GM23338 (cell line): ENCODE measurements around the gene ANKRD13B. TPM values are rescaled to one million over a fixed set of nuclear protein-coding genes. Genes with fewer than 3 reads are reported as not detected.
A peak's percentile ranks its signal among the peaks of the same experiment; 100 is the strongest.

ENCODE experiments used
- ATAC-seq: fragments of 200-7000 bp; cut with Tn5 transposase; 3 replicates; pipeline ENCODE4 v1.9.1; 2020
- DNase-seq: peaks from one replicate; pipeline ENCODE4 v3.0.0-alpha.2; 2015; ENCODE audit warnings: low spot score
- H2AFZ ChIP-seq: fragments of 200-600 bp; sonication (generic); 2 replicates; pipeline ENCODE4 v1.8.0; 2016; ENCODE audit warnings: antibody characterized with exemption, mild to moderate bottlenecking, moderate library complexity
- H3F3A ChIP-seq: fragments of 200-600 bp; sonication (generic); replicated peaks from 2 replicates; pipeline ENCODE4 v1.8.0; 2017; ENCODE audit warnings: antibody characterized with exemption, mixed run types, low read depth
- H3K27ac ChIP-seq: fragments of 200-600 bp; sonication (generic); 2 replicates; pipeline ENCODE4 v1.6.1; 2016; ENCODE audit warnings: low read depth
- H3K27me3 ChIP-seq: fragments of 200-600 bp; sonication (generic); 2 replicates; pipeline ENCODE4 v1.8.0; 2016; ENCODE audit warnings: mild to moderate bottlenecking, mixed run types, moderate library complexity; ENCODE audit not compliant: insufficient read depth
- H3K36me3 ChIP-seq: fragments of 200-600 bp; sonication (generic); 2 replicates; pipeline ENCODE4 v1.8.0; 2016; ENCODE audit warnings: mild to moderate bottlenecking; ENCODE audit not compliant: insufficient read depth
- H3K4me1 ChIP-seq: fragments of 200-600 bp; sonication (generic); 2 replicates; pipeline ENCODE4 v1.8.0; 2016; ENCODE audit warnings: mild to moderate bottlenecking, moderate library complexity; ENCODE audit not compliant: insufficient read depth
- H3K4me2 ChIP-seq: fragments of 200-600 bp; sonication (generic); 2 replicates; pipeline ENCODE4 v1.7.1; 2017; ENCODE audit warnings: mixed run types
- H3K4me3 ChIP-seq: fragments of 200-600 bp; sonication (generic); 2 replicates; pipeline ENCODE4 v1.6.1; 2016; ENCODE audit warnings: mixed run types
- H3K79me2 ChIP-seq: fragments of 200-600 bp; sonication (generic); replicated peaks from 2 replicates; pipeline ENCODE4 v1.8.0; 2017; ENCODE audit warnings: mild to moderate bottlenecking; ENCODE audit not compliant: insufficient read depth
- H3K9me2 ChIP-seq: fragments of 200-600 bp; sonication (generic); 2 replicates; pipeline ENCODE4 v1.8.0; 2017; ENCODE audit not compliant: insufficient read depth
- H4K20me1 ChIP-seq: fragments of 200-600 bp; sonication (generic); replicated peaks from 2 replicates; pipeline ENCODE4 v1.8.0; 2017; ENCODE audit warnings: mild to moderate bottlenecking; ENCODE audit not compliant: insufficient read depth
- H3K27ac Mint-ChIP-seq: 2 replicates; pipeline ENCODE4 v1.8.0; 2020; ENCODE audit warnings: inconsistent platforms, mild to moderate bottlenecking, moderate library complexity, mixed read lengths
- H3K27me3 Mint-ChIP-seq: 3 replicates; pipeline ENCODE4 v1.8.0; 2022; ENCODE audit warnings: low read depth, mild to moderate bottlenecking, moderate library complexity, mixed read lengths, inconsistent platforms; ENCODE audit not compliant: insufficient read depth, poor library complexity
- H3K36me3 Mint-ChIP-seq: 3 replicates; pipeline ENCODE4 v1.8.0; 2021; ENCODE audit warnings: low read depth, mild to moderate bottlenecking, inconsistent platforms, moderate library complexity, mixed read lengths
- H3K4me1 Mint-ChIP-seq: 3 replicates; pipeline ENCODE4 v1.8.0; 2020; ENCODE audit warnings: mild to moderate bottlenecking, inconsistent platforms, mixed read lengths
- H3K4me3 Mint-ChIP-seq: 3 replicates; pipeline ENCODE4 v1.8.0; 2021; ENCODE audit warnings: moderate library complexity, mild to moderate bottlenecking, inconsistent platforms, mixed read lengths
- H3K9me3 Mint-ChIP-seq: 3 replicates; pipeline ENCODE4 v1.8.0; 2020; ENCODE audit warnings: moderate library complexity, mild to moderate bottlenecking, inconsistent platforms, mixed read lengths
- CREB1 ChIP-seq: fragments of 250-450 bp; sonication (Bioruptor Pico); IDR thresholded peaks from 2 replicates; pipeline ENCODE4 v1.5.0; 2020; ENCODE audit warnings: low read depth, mild to moderate bottlenecking, moderate library complexity
- ETS1 ChIP-seq: IDR thresholded peaks from 2 replicates; pipeline ENCODE4 v1.6.1; 2016; ENCODE audit warnings: antibody characterized with exemption
- EZH2 ChIP-seq: fragments of 200-600 bp; sonication (generic); IDR thresholded peaks from one replicate; pipeline ENCODE4 v1.8.0; 2017; ENCODE audit warnings: antibody characterized with exemption, mild to moderate bottlenecking, low read depth; ENCODE audit not compliant: unreplicated experiment
- EZH2phosphoT487 ChIP-seq: fragments of 200-600 bp; sonication (generic); IDR thresholded peaks from one replicate; pipeline ENCODE4 v1.8.1; 2018; ENCODE audit warnings: antibody characterized with exemption; ENCODE audit not compliant: unreplicated experiment
- JUNB ChIP-seq: IDR thresholded peaks from one replicate; pipeline ENCODE4 v1.6.1; 2016; ENCODE audit warnings: antibody characterized with exemption; ENCODE audit not compliant: unreplicated experiment
- NANOG ChIP-seq: IDR thresholded peaks from 2 replicates; pipeline ENCODE4 v1.6.1; 2016; ENCODE audit warnings: antibody characterized with exemption, borderline replicate concordance
- POLR2AphosphoS5 ChIP-seq: IDR thresholded peaks from 2 replicates; pipeline ENCODE4 v1.6.1; 2016; ENCODE audit warnings: antibody characterized with exemption, low read depth
- STAT1 ChIP-seq: IDR thresholded peaks from one replicate; pipeline ENCODE4 v1.6.1; 2016; ENCODE audit warnings: antibody characterized with exemption; ENCODE audit not compliant: unreplicated experiment
- ZNF114 ChIP-seq: fragments of 250-450 bp; sonication (Bioruptor Pico); IDR thresholded peaks from 2 replicates; pipeline ENCODE4 v1.5.0; 2020; ENCODE audit warnings: mild to moderate bottlenecking, moderate library complexity
- ZNF331 ChIP-seq: fragments of 250-450 bp; sonication (Bioruptor Pico); IDR thresholded peaks from 2 replicates; pipeline ENCODE4 v1.5.0; 2020; ENCODE audit warnings: low read depth, mild to moderate bottlenecking, moderate library complexity
- ZNF462 ChIP-seq: fragments of 250-450 bp; sonication (Bioruptor Pico); IDR thresholded peaks from 2 replicates; pipeline ENCODE4 v1.5.0; 2020; ENCODE audit warnings: mild to moderate bottlenecking, moderate library complexity
- polyA plus RNA-seq: library from polyadenylated mRNA; unstranded; fragments of >200 nt; fragmentation: Nextera tagmentation; extraction: Ambion mirVana; gene quantifications from 2 replicates; pipeline ENCODE4 v1.2.1, GENCODE V29; 2016
- total RNA-seq: library from RNA; depleted of rRNA; stranded (reverse); fragments of >200 nt; shearing (Covaris generic); gene quantifications from 2 replicates; pipeline ENCODE4 v1.2.3, GENCODE V29; 2014
- TF ChIP-seq, protein P1 (sequence below): IDR thresholded peaks from one replicate; pipeline ENCODE4 v1.6.1; 2018; ENCODE audit warnings: antibody characterized with exemption; ENCODE audit not compliant: unreplicated experiment
- TF ChIP-seq, protein P2 (sequence below), 2 experiments: fragments of 200-600 bp in 1 of 2; sonication (generic) in 1 of 2; conservative IDR thresholded peaks; 2 replicates each; pipeline versions ENCODE4 v1.5.1 to v1.6.1; 2016 to 2017; ENCODE audit warnings: antibody characterized with exemption in 2 of 2, low read depth in 2 of 2, mild to moderate bottlenecking in 2 of 2, moderate library complexity in 1 of 2

Gene ANKRD13B
- total and polyA plus RNA-seq, 2 experiments from 2014 or later = 8.2 to 57.4 TPM

DNA sequence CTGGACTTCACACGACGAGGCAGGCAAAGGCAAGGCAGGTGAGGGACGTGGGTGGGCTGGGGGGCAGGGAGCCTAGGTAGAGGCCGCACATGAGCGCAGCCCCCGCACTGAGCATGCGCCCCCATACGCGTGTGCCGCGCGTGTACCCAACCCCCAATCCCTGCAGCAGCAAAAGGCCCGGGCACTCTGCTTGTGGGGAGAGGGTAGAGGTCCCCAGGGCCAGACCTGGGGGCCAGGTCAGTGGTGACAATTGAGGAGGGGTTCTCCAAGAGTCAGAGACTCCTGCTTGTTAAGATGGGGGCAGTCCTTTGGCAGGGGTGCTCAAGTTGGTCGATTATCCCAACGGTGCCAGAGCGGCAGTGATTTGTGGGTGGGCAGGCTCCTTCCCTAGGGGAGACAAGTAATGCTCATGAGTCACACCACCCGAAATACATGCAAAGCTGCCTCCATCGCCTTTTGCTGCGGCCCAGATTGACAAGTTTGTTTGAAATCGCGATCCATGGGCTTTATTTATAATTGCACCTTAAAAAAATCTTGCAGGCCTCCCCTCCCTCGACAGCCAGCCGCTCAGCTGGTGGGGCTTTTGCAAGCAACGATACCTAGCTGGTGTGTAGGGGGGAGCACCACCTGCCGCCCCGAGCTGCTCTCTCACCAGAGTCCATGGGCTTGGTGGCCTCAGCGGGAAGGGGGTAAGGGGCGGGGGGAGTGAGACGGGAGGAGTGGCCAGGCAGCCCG is 2.4 kb upstream of the ANKRD13B start:
- Histone ChIP-seq H3K4me1 (peaks cover 34% of the 10 kb centered on the region), H3K79me2 (peaks cover 37% of the 10 kb centered on the region), H3K27me3 (peaks cover 12% of the 10 kb centered on the region), H4K20me1 (peaks cover 14% of the 10 kb centered on the region), H3K27ac (no peak overlapping the region), H3F3A (peaks cover 23% of the 10 kb centered on the region), H3K36me3 (no peaks in the 10 kb centered on the region), H3K4me3 (peak overlapping the region; percentile 81), H3K9me2 (no peaks in the 10 kb centered on the region), H2AFZ (peak overlapping the region; percentile 99), H3K4me2 (peak overlapping the region; percentile 79)
- H3K27me3 Mint-ChIP-seq = peaks cover 30% of the 10 kb centered on the region
- peak; percentile 5 for ATAC-seq
- peaks cover 44% of the 10 kb centered on the region for H3K4me1 Mint-ChIP-seq
- DNase-seq = peak; percentile 48
- H3K27ac Mint-ChIP-seq = no peak overlapping the region
- peak overlapping the region; percentile 89 for H3K4me3 Mint-ChIP-seq
- no peaks in the 10 kb centered on the region for H3K9me3 Mint-ChIP-seq
- no peaks in the 10 kb centered on the region; the same call in 2 of the 3 replicates for H3K36me3 Mint-ChIP-seq
- TF ChIP-seq EZH2 = no peak
- TF ChIP-seq, protein P1, sequence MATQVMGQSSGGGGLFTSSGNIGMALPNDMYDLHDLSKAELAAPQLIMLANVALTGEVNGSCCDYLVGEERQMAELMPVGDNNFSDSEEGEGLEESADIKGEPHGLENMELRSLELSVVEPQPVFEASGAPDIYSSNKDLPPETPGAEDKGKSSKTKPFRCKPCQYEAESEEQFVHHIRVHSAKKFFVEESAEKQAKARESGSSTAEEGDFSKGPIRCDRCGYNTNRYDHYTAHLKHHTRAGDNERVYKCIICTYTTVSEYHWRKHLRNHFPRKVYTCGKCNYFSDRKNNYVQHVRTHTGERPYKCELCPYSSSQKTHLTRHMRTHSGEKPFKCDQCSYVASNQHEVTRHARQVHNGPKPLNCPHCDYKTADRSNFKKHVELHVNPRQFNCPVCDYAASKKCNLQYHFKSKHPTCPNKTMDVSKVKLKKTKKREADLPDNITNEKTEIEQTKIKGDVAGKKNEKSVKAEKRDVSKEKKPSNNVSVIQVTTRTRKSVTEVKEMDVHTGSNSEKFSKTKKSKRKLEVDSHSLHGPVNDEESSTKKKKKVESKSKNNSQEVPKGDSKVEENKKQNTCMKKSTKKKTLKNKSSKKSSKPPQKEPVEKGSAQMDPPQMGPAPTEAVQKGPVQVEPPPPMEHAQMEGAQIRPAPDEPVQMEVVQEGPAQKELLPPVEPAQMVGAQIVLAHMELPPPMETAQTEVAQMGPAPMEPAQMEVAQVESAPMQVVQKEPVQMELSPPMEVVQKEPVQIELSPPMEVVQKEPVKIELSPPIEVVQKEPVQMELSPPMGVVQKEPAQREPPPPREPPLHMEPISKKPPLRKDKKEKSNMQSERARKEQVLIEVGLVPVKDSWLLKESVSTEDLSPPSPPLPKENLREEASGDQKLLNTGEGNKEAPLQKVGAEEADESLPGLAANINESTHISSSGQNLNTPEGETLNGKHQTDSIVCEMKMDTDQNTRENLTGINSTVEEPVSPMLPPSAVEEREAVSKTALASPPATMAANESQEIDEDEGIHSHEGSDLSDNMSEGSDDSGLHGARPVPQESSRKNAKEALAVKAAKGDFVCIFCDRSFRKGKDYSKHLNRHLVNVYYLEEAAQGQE = no peak
- no peak for TF ChIP-seq ETS1
- TF ChIP-seq NANOG = no peak
- TF ChIP-seq, protein P2, sequence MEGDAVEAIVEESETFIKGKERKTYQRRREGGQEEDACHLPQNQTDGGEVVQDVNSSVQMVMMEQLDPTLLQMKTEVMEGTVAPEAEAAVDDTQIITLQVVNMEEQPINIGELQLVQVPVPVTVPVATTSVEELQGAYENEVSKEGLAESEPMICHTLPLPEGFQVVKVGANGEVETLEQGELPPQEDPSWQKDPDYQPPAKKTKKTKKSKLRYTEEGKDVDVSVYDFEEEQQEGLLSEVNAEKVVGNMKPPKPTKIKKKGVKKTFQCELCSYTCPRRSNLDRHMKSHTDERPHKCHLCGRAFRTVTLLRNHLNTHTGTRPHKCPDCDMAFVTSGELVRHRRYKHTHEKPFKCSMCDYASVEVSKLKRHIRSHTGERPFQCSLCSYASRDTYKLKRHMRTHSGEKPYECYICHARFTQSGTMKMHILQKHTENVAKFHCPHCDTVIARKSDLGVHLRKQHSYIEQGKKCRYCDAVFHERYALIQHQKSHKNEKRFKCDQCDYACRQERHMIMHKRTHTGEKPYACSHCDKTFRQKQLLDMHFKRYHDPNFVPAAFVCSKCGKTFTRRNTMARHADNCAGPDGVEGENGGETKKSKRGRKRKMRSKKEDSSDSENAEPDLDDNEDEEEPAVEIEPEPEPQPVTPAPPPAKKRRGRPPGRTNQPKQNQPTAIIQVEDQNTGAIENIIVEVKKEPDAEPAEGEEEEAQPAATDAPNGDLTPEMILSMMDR (conservative IDR thresholded peaks at IDR 0.05; ENCODE audit: low read depth in 2 of 2) = no peak
- TF ChIP-seq ZNF114 (CRISPR knock-in tag) = no peak
- TF ChIP-seq ZNF462 (CRISPR knock-in tag) = no peak
- TF ChIP-seq STAT1 = no peak
- no peak for TF ChIP-seq CREB1 (CRISPR knock-in tag)
- TF ChIP-seq ZNF331 = no peak
- TF ChIP-seq JUNB = no peak
- TF ChIP-seq POLR2AphosphoS5 = no peak
- TF ChIP-seq EZH2phosphoT487 = no peak
